NT2/D1 (cell line): ENCODE measurements around the gene USP31.

Experiments
- DNase-seq: peaks from one replicate; pipeline ENCODE4 v3.0.0-alpha.2; 2011; ENCODE audit warnings: low read depth, low spot score
- H3K27me3 ChIP-seq: 2 replicates; pipeline ENCODE4 v1.6.0; 2011; ENCODE audit warnings: mild to moderate bottlenecking; ENCODE audit not compliant: insufficient read length, insufficient read depth
- H3K36me3 ChIP-seq: 2 replicates; pipeline ENCODE4 v1.6.1; 2011; ENCODE audit warnings: mild to moderate bottlenecking, low read length, mixed read lengths; ENCODE audit not compliant: insufficient read depth, insufficient read length
- H3K4me1 ChIP-seq: 2 replicates; pipeline ENCODE4 v1.5.1; 2011; ENCODE audit not compliant: insufficient read depth, insufficient read length
- H3K4me3 ChIP-seq: 2 replicates; pipeline ENCODE4 v1.5.1; 2011; ENCODE audit warnings: low read depth; ENCODE audit not compliant: insufficient read length
- H3K9ac ChIP-seq: 2 replicates; pipeline ENCODE4 v1.6.0; 2011; ENCODE audit warnings: low read depth; ENCODE audit not compliant: insufficient read length
- H3K9me3 ChIP-seq: 2 replicates; pipeline ENCODE4 v1.5.1; 2011; ENCODE audit warnings: mild to moderate bottlenecking, low read length; ENCODE audit not compliant: insufficient read depth
- SUZ12 ChIP-seq: IDR thresholded peaks from 2 replicates; pipeline ENCODE4 v1.6.1; 2011; ENCODE audit not compliant: insufficient read length, insufficient read depth; ENCODE audit errors: extremely low read depth
- YY1 ChIP-seq: IDR thresholded peaks from 2 replicates; pipeline ENCODE4 v1.6.1; 2011; ENCODE audit not compliant: insufficient read length, insufficient read depth
- ZNF274 ChIP-seq: IDR thresholded peaks from 2 replicates; pipeline ENCODE4 v1.6.1; 2011; ENCODE audit warnings: mild to moderate bottlenecking, low read depth, low read length

Gene USP31

GRCh38 chr16:23058576-23058975 is 90.7 kb downstream of the USP31 start:
- Histone ChIP-seq H3K9me3 (no peaks in the 10 kb centered on the region), H3K27me3 (no peaks in the 10 kb centered on the region), H3K4me3 (no peak overlapping the region), H3K36me3 (no peaks in the 10 kb centered on the region), H3K4me1 (peaks cover 8% of the 10 kb centered on the region), H3K9ac (no peak overlapping the region)
- DNase-seq = no peak
- no peak for TF ChIP-seq YY1
- TF ChIP-seq ZNF274 = no peak
- TF ChIP-seq SUZ12 = no peak

- Histone ChIP-seq H3K4me3 (no peak overlapping the region), H3K27me3 (no peaks in the 10 kb centered on the region), H3K9ac (no peak overlapping the region), H3K9me3 (no peaks in the 10 kb centered on the region), H3K36me3 (no peaks in the 10 kb centered on the region), H3K4me1 (peaks cover 8% of the 10 kb centered on the region)
- DNase-seq = no peak
- no peak for TF ChIP-seq ZNF274
Observed at GRCh38 chr16:23057013-23057596, 92.1 kb downstream of the USP31 start.

- H3K4me3 ChIP-seq = no peak overlapping the region
- no peak overlapping the region for H3K9ac ChIP-seq
Observed at GRCh38 chr16:23055481-23055880, 93.8 kb downstream of the USP31 start.

GRCh38 chr16:23052908-23053580 is 96.2 kb downstream of the USP31 start:
- H3K4me1 ChIP-seq = no peaks in the 10 kb centered on the region
- H3K36me3 ChIP-seq = no peaks in the 10 kb centered on the region
- no peak overlapping the region for H3K9ac ChIP-seq
- no peak overlapping the region for H3K4me3 ChIP-seq
- DNase-seq = no peak
- no peaks in the 10 kb centered on the region for H3K9me3 ChIP-seq
- H3K27me3 ChIP-seq = no peaks in the 10 kb centered on the region
- TF ChIP-seq ZNF274 (no peak), YY1 (no peak), SUZ12 (no peak)

More at GRCh38 chr16:23055481-23055880, 93.8 kb downstream of the USP31 start:
- no peaks in the 10 kb centered on the region for H3K27me3 ChIP-seq
- peaks cover 8% of the 10 kb centered on the region for H3K4me1 ChIP-seq
- no peaks in the 10 kb centered on the region for H3K36me3 ChIP-seq
- TF ChIP-seq ZNF274 (no peak), YY1 (no peak), SUZ12 (no peak)
- no peak for DNase-seq
- H3K9me3 ChIP-seq = no peaks in the 10 kb centered on the region

GRCh38 chr16:23052221-23052620 is 97.0 kb downstream of the USP31 start:
- DNase-seq = no peak
- TF ChIP-seq YY1 = no peak
- TF ChIP-seq ZNF274 = no peak
- TF ChIP-seq SUZ12 = no peak
- no peaks in the 10 kb centered on the region for H3K27me3 ChIP-seq
- no peaks in the 10 kb centered on the region for H3K4me1 ChIP-seq
- no peak overlapping the region for H3K9ac ChIP-seq
- H3K9me3 ChIP-seq = no peaks in the 10 kb centered on the region
- H3K4me3 ChIP-seq = no peak overlapping the region
- no peaks in the 10 kb centered on the region for H3K36me3 ChIP-seq

- Histone ChIP-seq H3K9me3 (no peaks in the 10 kb centered on the region), H3K9ac (no peak overlapping the region), H3K4me3 (no peak overlapping the region), H3K36me3 (no peaks in the 10 kb centered on the region), H3K4me1 (no peaks in the 10 kb centered on the region), H3K27me3 (no peaks in the 10 kb centered on the region)
- no peak for TF ChIP-seq YY1
- DNase-seq = no peak
Observed at GRCh38 chr16:23051587-23051986, 97.7 kb downstream of the USP31 start.

GRCh38 chr16:23048164-23048563 is 101.1 kb downstream of the USP31 start:
- Histone ChIP-seq H3K9me3 (no peaks in the 10 kb centered on the region), H3K36me3 (no peaks in the 10 kb centered on the region), H3K4me1 (no peaks in the 10 kb centered on the region), H3K4me3 (no peak overlapping the region), H3K27me3 (no peaks in the 10 kb centered on the region), H3K9ac (no peak overlapping the region)
- TF ChIP-seq SUZ12 = no peak
- no peak for TF ChIP-seq YY1
- no peak for TF ChIP-seq ZNF274
- DNase-seq = no peak

GRCh38 chr16:23045025-23045424 is 104.2 kb downstream of the USP31 start:
- no peaks in the 10 kb centered on the region for H3K9me3 ChIP-seq
- no peaks in the 10 kb centered on the region for H3K36me3 ChIP-seq
- H3K9ac ChIP-seq = no peak overlapping the region
- no peaks in the 10 kb centered on the region for H3K27me3 ChIP-seq
- no peaks in the 10 kb centered on the region for H3K4me1 ChIP-seq
- no peak overlapping the region for H3K4me3 ChIP-seq
- TF ChIP-seq SUZ12 = no peak
- no peak for DNase-seq
